Measurements from ENCODE around the gene HELQ. TPM values are rescaled to one million over a fixed set of nuclear protein-coding genes. Genes with fewer than 3 reads are reported as not detected.

HELQ gene
- total and polyA plus RNA-seq, 9 of the 15 experiments (the other 6 are each of a cell fraction or from before 2014, with no cell fraction given), result 3.5 to 15.2 (median 11.9) TPM

DNA sequence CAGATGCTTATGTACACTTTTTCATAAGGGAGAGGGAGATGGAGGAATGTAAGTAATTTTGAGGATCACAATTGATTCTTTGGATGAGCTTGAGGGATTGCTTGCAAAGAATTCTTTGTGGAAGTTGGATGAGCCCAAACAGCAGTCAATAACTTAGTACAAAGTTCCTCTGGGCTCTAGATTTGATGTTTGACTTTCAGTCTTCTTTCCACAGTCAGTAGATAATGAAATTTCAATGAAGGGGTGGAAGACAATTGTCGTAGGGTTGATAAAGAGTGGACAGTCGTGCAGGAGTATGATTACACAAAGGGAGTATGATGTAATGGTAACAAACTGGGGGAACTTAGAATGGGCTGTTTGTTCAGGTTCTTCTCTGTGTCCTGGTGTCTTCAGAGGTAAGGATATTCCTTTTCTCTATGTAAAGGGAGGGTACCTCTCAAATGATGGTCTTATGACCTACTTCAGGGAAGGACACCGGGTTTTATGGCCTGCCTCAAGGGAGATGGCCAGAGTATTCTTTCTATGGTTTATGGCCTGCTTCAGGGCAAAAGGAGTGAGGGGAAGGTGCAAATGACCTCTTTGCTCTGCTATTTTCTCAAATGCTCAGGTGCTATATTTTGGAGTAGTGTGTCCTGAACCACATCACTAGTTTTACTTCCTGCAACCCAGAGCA is 31.0 kb upstream of the HELQ start (continued):
- no peak for TF ChIP-seq ZNF41 (CRISPR knock-in tag; conservative IDR thresholded peaks at IDR 0.05)
- TF ChIP-seq SRF (CRISPR knock-in tag; IDR thresholded peaks at IDR 0.05), result no peak
- no peak for TF ChIP-seq KAT2B (IDR thresholded peaks at IDR 0.05; ENCODE audit: low read depth, low read length)
- no peak for TF ChIP-seq SRSF9 (IDR thresholded peaks at IDR 0.05; ENCODE audit: borderline replicate concordance, low read depth, low read length)
- TF ChIP-seq EP300 (IDR thresholded peaks at IDR 0.05; ENCODE audit: low read length), result peak; percentile 60
- TF ChIP-seq MXI1 (IDR thresholded peaks at IDR 0.05; ENCODE audit: low read depth, low read length), result no peak
- TF ChIP-seq POLR2A (conservative IDR thresholded peaks at IDR 0.05), result no peak
- TF ChIP-seq, protein P1, sequence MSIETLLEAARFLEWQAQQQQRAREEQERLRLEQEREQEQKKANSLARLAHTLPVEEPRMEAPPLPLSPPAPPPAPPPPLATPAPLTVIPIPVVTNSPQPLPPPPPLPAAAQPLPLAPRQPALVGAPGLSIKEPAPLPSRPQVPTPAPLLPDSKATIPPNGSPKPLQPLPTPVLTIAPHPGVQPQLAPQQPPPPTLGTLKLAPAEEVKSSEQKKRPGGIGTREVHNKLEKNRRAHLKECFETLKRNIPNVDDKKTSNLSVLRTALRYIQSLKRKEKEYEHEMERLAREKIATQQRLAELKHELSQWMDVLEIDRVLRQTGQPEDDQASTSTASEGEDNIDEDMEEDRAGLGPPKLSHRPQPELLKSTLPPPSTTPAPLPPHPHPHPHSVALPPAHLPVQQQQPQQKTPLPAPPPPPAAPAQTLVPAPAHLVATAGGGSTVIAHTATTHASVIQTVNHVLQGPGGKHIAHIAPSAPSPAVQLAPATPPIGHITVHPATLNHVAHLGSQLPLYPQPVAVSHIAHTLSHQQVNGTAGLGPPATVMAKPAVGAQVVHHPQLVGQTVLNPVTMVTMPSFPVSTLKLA (conservative IDR thresholded peaks at IDR 0.05), result no peak; a peak in 1 of 4 replicates
- TF ChIP-seq, protein P2, sequence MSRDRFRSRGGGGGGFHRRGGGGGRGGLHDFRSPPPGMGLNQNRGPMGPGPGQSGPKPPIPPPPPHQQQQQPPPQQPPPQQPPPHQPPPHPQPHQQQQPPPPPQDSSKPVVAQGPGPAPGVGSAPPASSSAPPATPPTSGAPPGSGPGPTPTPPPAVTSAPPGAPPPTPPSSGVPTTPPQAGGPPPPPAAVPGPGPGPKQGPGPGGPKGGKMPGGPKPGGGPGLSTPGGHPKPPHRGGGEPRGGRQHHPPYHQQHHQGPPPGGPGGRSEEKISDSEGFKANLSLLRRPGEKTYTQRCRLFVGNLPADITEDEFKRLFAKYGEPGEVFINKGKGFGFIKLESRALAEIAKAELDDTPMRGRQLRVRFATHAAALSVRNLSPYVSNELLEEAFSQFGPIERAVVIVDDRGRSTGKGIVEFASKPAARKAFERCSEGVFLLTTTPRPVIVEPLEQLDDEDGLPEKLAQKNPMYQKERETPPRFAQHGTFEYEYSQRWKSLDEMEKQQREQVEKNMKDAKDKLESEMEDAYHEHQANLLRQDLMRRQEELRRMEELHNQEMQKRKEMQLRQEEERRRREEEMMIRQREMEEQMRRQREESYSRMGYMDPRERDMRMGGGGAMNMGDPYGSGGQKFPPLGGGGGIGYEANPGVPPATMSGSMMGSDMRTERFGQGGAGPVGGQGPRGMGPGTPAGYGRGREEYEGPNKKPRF (IDR thresholded peaks at IDR 0.05; ENCODE audit: low read depth, low read length), result no peak
- TF ChIP-seq, protein P3, sequence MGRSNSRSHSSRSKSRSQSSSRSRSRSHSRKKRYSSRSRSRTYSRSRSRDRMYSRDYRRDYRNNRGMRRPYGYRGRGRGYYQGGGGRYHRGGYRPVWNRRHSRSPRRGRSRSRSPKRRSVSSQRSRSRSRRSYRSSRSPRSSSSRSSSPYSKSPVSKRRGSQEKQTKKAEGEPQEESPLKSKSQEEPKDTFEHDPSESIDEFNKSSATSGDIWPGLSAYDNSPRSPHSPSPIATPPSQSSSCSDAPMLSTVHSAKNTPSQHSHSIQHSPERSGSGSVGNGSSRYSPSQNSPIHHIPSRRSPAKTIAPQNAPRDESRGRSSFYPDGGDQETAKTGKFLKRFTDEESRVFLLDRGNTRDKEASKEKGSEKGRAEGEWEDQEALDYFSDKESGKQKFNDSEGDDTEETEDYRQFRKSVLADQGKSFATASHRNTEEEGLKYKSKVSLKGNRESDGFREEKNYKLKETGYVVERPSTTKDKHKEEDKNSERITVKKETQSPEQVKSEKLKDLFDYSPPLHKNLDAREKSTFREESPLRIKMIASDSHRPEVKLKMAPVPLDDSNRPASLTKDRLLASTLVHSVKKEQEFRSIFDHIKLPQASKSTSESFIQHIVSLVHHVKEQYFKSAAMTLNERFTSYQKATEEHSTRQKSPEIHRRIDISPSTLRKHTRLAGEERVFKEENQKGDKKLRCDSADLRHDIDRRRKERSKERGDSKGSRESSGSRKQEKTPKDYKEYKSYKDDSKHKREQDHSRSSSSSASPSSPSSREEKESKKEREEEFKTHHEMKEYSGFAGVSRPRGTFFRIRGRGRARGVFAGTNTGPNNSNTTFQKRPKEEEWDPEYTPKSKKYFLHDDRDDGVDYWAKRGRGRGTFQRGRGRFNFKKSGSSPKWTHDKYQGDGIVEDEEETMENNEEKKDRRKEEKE (IDR thresholded peaks at IDR 0.05; ENCODE audit: borderline replicate concordance in 1 of 2, control insufficient read depth in 1 of 2, low read depth in 2 of 2, low read length in 1 of 2), result no peak
- TF ChIP-seq ZNF57 (CRISPR knock-in tag; IDR thresholded peaks at IDR 0.05), result no peak
- TF ChIP-seq GABPA (tag; conservative IDR thresholded peaks at IDR 0.05; ENCODE audit: low read depth), result no peak
- no peak for TF ChIP-seq RBM34 (IDR thresholded peaks at IDR 0.05; ENCODE audit: borderline replicate concordance, insufficient read depth, low read length)
- TF ChIP-seq, protein P4, sequence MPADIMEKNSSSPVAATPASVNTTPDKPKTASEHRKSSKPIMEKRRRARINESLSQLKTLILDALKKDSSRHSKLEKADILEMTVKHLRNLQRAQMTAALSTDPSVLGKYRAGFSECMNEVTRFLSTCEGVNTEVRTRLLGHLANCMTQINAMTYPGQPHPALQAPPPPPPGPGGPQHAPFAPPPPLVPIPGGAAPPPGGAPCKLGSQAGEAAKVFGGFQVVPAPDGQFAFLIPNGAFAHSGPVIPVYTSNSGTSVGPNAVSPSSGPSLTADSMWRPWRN (IDR thresholded peaks at IDR 0.05; ENCODE audit: low read depth), result no peak
- TF ChIP-seq, protein P5, sequence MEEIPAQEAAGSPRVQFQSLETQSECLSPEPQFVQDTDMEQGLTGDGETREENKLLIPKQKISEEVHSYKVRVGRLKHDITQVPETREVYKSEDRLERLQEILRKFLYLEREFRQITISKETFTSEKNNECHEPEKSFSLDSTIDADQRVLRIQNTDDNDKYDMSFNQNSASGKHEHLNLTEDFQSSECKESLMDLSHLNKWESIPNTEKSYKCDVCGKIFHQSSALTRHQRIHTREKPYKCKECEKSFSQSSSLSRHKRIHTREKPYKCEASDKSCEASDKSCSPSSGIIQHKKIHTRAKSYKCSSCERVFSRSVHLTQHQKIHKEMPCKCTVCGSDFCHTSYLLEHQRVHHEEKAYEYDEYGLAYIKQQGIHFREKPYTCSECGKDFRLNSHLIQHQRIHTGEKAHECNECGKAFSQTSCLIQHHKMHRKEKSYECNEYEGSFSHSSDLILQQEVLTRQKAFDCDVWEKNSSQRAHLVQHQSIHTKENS (CRISPR knock-in tag; IDR thresholded peaks at IDR 0.05), result no peak
- TF ChIP-seq, protein P6, sequence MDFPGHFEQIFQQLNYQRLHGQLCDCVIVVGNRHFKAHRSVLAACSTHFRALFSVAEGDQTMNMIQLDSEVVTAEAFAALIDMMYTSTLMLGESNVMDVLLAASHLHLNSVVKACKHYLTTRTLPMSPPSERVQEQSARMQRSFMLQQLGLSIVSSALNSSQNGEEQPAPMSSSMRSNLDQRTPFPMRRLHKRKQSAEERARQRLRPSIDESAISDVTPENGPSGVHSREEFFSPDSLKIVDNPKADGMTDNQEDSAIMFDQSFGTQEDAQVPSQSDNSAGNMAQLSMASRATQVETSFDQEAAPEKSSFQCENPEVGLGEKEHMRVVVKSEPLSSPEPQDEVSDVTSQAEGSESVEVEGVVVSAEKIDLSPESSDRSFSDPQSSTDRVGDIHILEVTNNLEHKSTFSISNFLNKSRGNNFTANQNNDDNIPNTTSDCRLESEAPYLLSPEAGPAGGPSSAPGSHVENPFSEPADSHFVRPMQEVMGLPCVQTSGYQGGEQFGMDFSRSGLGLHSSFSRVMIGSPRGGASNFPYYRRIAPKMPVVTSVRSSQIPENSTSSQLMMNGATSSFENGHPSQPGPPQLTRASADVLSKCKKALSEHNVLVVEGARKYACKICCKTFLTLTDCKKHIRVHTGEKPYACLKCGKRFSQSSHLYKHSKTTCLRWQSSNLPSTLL (IDR thresholded peaks at IDR 0.05), result no peak

All from K562 (cell line).